H1 (cell line): ENCODE measurements around the gene NOC2L.

Experiments used
- CEBPB ChIP-seq: IDR thresholded peaks from 2 replicates; pipeline ENCODE4 v1.6.1; 2012; ENCODE audit warnings: low read depth, low read length
- CHD2 ChIP-seq: IDR thresholded peaks from 2 replicates; pipeline ENCODE4 v1.6.1; 2012; ENCODE audit warnings: low read length, improper control_type of control experiment
- HDAC2 ChIP-seq, 2 experiments: fragments of 300-600 bp in 1 of 2; sonication (generic) in 1 of 2; IDR thresholded peaks; 2 replicates each; pipeline ENCODE4 v1.6.1; 2011 to 2012; ENCODE audit warnings: low read depth in 2 of 2, low read length in 2 of 2, mild to moderate bottlenecking in 2 of 2, moderate library complexity in 2 of 2, borderline replicate concordance in 1 of 2, inconsistent platforms in 1 of 2
- POLR2A ChIP-seq, 2 experiments: IDR thresholded peaks; 1 replicate in 1 of 2; 2 replicates in 1 of 2; pipeline ENCODE4 v1.6.1; 2011; ENCODE audit warnings: low read depth in 2 of 2, low read length in 2 of 2, mild to moderate bottlenecking in 2 of 2; ENCODE audit errors: control extremely low read depth in 1 of 2
- POLR2AphosphoS5 ChIP-seq: IDR thresholded peaks from 2 replicates; pipeline ENCODE4 v1.6.1; 2011; ENCODE audit warnings: low read depth, low read length
- POU5F1 ChIP-seq: IDR thresholded peaks from 2 replicates; pipeline ENCODE4 v1.6.1; 2011; ENCODE audit warnings: low read depth, mild to moderate bottlenecking, low read length, moderate library complexity
- RAD21 ChIP-seq, 2 experiments: IDR thresholded peaks in 1 of 2; conservative IDR thresholded peaks in 1 of 2; 2 replicates each; pipeline ENCODE4 v1.6.1; 2011; ENCODE audit warnings: low read depth in 2 of 2, low read length in 2 of 2, improper control_type of control experiment in 1 of 2, inconsistent platforms in 1 of 2, mild to moderate bottlenecking in 1 of 2, moderate library complexity in 1 of 2
- TEAD4 ChIP-seq: IDR thresholded peaks from 2 replicates; pipeline ENCODE4 v1.6.1; 2012; ENCODE audit warnings: low read depth, low read length, inconsistent platforms, mixed read lengths
- USF2 ChIP-seq: IDR thresholded peaks from 2 replicates; pipeline ENCODE4 v1.6.1; 2011; ENCODE audit warnings: low read length, improper control_type of control experiment
- TF ChIP-seq, protein P1 (sequence below), 3 experiments: IDR thresholded peaks; 1 replicate in 2 of 3; 2 replicates in 1 of 3; pipeline versions ENCODE4 v1.5.1 to v1.6.1; 2011; ENCODE audit warnings: low read length in 3 of 3, mild to moderate bottlenecking in 3 of 3, inconsistent platforms in 2 of 3, low read depth in 1 of 3, moderate library complexity in 1 of 3; ENCODE audit not compliant: insufficient read depth in 1 of 3; ENCODE audit errors: control extremely low read depth in 1 of 3

DNA sequence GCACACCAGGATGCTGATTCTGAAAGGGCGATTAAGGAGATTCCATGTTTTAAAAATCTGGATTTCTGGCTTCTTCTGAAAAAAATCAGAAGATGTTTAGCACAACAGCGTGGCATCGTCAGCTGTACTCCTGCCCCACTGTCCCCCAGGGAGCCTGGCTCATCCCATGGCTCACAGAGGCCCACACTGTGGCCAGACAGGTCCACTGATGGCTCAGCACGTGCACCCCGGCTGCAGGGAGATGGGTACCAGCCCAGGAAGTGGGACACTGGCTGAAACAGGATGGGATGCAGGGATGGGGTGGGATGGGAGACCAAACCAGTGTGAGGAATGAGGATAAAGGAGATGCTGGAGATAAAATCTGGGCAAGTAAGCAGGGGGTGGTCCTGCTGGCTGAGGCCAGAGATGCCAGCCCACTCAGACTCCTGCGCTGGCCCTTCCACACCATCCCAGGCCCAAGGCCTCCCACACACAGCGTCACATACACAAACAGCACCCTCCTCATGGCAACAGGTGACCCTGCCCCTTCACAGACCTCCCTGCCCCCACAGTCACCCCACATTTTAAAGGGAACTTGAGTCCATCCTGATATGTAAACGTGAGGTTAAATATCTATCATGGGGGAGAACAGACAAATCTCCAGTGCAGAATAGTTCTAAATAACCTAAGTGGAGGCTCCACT lies 59.3 kb downstream of the NOC2L start:
- TF ChIP-seq POLR2A (IDR thresholded peaks at IDR 0.05; ENCODE audit: control extremely low read depth in 1 of 2, low read depth in 2 of 2, low read length in 2 of 2) (no peak), TEAD4 (no peak), HDAC2 (IDR thresholded peaks at IDR 0.05; ENCODE audit: borderline replicate concordance in 1 of 2, low read depth in 2 of 2, low read length in 2 of 2) (no peak), POU5F1 (no peak), CHD2 (no peak), USF2 (no peak), CEBPB (no peak), POLR2AphosphoS5 (no peak), RAD21 (IDR thresholded peaks at IDR 0.05 in 1 of 2, conservative IDR thresholded peaks at IDR 0.05 in 1 of 2; ENCODE audit: low read depth in 2 of 2, low read length in 2 of 2) (no peak)
- TF ChIP-seq, protein P1, sequence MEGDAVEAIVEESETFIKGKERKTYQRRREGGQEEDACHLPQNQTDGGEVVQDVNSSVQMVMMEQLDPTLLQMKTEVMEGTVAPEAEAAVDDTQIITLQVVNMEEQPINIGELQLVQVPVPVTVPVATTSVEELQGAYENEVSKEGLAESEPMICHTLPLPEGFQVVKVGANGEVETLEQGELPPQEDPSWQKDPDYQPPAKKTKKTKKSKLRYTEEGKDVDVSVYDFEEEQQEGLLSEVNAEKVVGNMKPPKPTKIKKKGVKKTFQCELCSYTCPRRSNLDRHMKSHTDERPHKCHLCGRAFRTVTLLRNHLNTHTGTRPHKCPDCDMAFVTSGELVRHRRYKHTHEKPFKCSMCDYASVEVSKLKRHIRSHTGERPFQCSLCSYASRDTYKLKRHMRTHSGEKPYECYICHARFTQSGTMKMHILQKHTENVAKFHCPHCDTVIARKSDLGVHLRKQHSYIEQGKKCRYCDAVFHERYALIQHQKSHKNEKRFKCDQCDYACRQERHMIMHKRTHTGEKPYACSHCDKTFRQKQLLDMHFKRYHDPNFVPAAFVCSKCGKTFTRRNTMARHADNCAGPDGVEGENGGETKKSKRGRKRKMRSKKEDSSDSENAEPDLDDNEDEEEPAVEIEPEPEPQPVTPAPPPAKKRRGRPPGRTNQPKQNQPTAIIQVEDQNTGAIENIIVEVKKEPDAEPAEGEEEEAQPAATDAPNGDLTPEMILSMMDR (IDR thresholded peaks at IDR 0.05; ENCODE audit: control extremely low read depth in 1 of 3, insufficient read depth in 1 of 3, low read depth in 1 of 3, low read length in 3 of 3), result no peak
